T-helper 22 cell (primary cell): ENCODE measurements around the gene DRAXIN.

Experiments used
- DNase-seq: peaks from one replicate; pipeline ENCODE4 v3.0.0-alpha.2; 2020; ENCODE audit warnings: low read depth

Gene DRAXIN

DNA sequence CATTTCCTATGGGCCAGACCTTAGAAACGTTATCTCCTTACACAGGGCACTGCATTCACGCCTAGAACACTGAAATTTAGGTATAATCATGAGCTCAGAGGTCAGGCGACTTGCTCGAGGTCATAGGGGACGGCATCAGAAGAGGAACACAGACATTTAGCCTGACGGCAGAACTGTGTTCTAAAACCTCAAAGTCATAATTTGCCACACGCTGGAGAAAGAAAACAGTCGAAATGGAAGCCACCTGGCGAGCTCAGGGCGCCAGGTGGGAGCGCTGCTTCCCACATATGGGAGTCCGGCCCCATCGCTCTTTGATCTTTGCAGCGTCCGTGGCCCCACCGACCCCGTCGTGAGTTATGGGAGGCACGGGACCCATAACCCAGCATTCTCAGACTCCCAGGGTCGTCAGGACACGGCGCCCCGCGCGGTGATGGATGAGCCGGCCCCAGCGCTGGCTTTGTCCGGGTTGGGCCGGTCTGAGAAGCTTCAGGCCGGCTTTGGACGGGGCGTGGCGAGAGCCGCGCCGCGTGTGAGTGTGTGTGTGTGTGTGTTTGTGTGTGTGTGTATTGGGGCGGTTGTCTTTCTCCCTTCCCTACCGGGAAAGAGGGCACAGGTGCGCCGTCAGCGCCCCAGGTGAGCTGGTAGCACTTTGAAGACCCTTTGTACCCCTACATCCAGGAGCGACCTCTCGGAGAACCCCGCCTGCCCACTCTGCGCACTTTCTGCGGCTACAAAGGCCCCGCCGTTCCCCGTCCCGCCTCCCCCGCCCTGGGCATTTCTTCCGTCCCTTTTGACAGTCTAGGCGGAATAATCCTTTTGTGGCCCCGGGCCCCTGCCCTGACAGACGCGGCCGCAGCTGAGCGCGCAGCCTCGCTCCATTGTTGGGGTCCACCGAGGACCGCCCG is 861 bp upstream of the DRAXIN start:
- DNase-seq: no peak

DNA sequence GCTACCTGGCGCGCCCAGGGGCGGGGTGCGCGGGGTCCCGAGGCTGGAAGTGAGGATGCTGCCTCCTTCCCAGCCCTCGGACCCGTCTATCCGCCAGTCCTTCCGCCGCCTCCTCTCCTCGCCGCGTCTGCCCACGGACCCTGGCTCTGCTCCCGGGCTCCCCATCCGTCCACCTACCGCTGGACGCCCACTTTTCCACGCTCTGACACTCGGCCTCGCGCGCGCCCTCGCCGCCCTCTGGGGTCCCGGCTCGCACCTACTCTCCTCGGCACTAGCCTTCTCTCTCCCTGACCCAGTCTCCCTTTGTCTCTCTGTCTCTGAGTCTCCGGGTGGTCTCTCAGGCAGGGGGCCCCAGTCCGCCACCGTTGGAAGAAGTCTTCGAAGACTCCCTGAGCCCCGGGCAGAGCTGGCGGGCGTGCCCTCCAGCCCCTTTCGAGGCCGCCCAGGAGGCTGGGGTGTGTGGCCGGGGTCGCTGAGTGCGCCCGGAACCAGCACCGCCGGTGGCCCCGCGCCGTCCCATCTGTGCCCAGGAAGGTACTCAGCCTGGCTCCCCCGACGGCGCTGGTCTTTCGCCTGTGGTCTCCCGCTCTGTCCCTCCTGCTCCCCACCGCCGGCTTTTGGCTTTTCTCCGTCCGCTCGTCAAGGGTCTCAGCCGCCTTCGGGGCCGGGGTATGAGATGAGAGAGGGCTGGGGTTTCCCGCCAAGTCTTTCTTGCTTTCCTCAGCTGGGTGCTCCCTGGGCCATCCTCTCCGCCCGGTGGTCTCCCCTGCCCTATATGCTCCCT is 610 bp downstream of the DRAXIN start:
- no peak for DNase-seq

- no peak for DNase-seq
These were observed 1.6 kb downstream of the DRAXIN start for GRCh38 chr1:11693024-11693590.

GRCh38 chr1:11693917-11694316 is 2.4 kb downstream of the DRAXIN start:
- DNase-seq: no peak

DNA sequence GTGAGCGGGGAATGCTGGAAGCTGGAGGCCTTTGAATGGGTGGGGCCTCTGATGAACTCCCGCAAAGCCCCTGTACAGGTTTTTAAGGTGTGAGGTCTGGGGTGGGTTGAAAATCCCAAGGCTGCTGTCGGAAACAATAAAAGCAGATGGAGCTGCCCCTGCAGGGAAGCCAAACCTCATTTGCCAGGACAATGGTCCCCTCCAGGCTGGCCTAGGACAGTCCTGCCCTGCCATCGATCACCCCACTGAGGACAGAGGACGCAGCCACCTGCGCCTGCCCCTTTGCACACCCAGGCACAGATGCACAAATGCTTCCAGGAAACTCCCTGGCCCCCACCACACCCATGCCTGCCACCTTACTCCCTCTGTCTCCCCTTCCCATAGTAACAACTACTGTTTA is 4.4 kb downstream of the DRAXIN start:
- DNase-seq: no peak

DNA sequence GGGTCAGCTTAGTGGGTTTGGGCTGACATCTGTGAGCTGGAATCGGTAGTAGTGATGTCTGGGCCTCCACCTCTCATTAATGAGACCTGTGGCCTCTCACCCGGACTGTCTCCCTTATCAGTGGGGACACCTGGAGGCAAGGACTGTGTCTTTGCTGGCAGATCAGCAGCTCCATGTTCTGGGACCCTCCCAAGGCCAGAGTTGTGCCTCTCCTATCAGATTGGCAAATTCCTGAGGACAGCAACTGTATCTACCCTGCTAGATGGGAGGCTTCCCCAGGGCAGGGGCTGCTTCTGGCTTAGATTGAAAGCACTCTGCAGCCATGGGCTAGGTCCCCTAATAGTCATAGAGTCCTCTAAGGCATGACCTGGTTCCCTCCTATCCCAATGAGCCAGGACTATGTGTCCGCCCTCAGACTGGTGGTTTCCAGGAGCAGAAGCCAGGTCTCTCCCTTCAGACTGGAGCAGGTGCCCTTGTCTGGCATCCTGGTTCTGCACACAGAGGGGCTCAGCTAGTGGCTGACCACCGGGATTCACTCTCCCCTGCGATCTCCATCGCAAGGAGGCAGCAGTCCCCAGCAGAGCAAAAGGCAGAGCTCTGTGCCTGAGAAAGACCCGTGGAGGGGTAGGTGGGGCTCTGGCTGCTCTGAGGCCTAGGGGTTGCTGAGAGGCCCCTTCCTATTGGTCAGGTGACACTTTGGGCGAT is 5.8 kb downstream of the DRAXIN start:
- DNase-seq: no peak

- DNase-seq: no peak
These were observed 6.3 kb downstream of the DRAXIN start for GRCh38 chr1:11697893-11698210.

- DNase-seq: no peak
These were observed 9.3 kb downstream of the DRAXIN start for GRCh38 chr1:11700601-11701467.

DNA sequence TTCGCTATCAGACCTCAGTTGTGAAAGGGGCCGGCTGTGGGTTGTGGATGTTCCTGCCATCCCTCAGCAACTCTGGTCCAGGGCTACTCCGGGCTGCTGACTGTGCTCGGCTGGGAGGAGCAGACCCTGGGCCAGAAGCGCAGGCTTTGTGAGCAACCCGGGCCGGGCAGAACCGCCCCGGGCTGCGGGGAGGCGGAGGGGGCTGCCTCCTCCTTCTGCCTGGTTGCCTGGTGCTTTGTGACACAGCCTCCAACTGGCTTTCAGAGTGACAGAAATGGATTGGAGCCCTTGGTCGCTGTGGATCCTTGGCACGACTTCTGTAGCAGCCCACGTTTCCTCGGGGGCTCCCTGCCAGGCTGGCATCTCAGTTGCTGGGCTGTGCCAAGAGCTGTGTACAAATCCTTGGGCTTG is 10.0 kb downstream of the DRAXIN start:
- DNase-seq: no peak

GRCh38 chr1:11701981-11702803 is 10.7 kb downstream of the DRAXIN start:
- DNase-seq: no peak

DNA sequence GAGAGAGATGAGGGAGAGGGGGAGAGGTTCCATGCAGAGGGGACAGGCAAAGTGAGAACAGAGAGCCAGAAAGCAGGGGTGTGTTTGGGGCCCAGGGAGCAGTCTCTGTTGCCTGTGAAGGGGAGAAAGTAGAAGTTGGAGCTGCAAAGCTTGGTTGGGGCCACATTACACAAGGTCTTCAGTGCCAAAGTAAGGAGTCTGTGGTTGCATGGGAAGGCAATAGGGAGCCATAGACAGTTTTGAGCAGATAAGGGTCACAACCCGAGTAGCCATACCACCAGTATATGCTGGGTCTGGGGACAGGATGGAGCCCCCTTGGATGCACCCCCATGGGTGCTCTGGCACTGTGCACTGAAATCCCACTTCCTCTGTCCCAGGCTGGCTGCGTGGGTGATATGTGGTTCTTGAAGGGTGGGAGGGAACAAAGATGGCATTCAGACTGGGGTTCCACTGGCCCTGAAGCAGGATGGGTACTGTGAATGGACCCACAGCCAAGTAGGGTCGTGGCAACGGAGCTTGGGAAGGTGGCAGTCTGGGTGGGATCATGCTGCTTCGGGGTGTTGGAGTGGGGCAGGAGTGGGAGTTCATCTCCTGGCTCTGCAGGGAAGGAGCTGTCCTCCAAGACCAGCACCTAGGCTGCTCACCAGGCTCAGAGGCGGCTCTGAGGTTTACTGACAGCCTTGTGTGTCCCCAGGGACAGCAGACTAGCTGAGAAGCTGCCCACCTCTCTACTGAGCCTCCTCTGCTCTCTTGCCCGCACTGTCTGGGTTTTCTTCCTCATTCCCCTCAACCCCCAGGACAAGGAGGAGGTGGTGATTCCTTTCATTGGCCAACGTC is 12.1 kb downstream of the DRAXIN start:
- DNase-seq: no peak

DNA sequence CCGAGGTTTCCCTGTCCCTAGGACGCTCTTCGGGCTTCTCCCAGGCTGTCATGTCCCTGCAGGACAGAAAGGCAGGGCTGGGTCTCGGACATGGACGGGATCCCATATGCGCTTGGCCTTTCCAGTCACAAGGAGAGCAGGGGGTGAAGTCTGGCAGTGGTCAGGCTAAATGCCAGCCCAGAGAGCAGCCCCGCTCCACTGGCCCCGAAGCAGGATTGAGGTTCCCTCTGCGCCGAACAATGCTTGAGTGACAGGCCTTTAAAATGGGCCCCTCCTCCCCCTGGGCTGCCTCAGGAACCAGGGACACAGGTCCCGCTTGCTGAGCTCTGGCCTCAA is 12.7 kb downstream of the DRAXIN start:
- DNase-seq: no peak

- no peak for DNase-seq
These were observed 13.4 kb downstream of the DRAXIN start for GRCh38 chr1:11704691-11705475.

GRCh38 chr1:11705596-11705995 is 14.1 kb downstream of the DRAXIN start:
- no peak for DNase-seq

GRCh38 chr1:11706292-11706691 is 14.8 kb downstream of the DRAXIN start:
- no peak for DNase-seq

DNA sequence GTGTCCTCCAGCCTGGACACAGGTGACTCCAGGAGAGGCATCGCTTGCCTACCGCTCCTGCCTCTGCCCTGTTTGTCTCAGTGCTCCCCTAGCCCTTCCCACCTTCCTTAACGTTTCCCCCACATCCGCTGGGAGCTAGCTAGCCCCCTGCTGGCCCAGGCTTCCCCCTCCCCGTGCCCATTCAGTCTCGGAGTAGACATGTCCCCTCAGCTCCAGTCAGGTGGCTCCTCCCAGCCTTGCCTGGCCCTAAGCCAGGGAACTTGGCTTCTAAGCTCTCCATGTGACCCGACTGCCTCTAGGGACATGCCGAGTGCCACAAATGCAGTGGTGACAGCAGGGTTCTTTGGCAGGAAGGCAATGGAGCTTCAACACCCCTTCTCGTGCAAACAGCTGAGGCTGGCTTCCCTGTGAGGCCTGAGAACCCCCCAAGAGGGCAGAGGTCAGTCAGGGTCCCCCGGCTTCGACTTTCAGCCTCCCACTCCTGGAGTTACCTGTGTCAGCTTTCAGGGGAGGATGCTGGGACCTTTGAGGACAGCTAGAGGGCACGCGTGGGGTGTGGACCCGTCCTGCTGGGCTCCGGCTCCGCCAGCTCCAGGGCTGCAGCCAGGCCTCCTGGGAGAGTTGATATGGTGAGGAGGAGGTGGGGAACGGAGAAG is 16.2 kb downstream of the DRAXIN start:
- no peak for DNase-seq

DNA sequence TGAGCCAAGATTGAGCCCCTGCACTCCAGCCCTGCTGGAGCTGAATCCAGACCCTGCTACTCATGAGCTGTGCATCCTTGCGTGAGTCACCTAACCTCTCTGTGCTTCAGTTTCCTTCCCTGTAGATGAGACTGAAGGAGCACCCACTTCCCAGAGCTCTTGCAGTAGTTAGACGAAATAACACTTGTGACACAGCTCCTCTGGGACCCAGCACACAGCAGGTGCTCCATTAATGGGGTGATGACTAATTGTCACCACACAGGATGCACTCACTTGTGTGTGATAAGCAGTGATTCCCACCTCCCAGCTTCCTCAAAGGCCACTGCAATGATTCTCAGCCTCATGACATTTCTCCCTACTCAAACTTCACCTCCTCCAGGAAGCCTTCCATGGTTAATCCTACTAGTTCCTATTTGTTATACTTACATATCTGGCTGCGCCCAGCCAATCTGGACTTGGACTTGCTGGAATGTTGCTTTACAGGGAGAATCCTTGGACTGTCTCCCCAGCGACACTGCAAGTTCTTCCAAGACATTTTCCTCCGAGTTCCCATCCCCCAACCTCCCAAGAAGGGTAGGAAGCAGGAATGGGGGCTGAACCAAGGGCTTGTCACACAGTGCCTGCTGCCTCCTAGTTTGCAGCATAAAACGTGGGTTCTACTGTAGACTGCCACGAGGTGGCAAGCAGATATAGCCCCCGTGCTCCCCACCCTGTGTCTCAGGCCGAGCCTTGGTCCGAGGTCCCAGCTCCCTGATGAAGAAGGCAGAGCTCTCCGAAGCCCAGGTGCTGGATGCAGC is 17.2 kb downstream of the DRAXIN start:
- DNase-seq: no peak

DNA sequence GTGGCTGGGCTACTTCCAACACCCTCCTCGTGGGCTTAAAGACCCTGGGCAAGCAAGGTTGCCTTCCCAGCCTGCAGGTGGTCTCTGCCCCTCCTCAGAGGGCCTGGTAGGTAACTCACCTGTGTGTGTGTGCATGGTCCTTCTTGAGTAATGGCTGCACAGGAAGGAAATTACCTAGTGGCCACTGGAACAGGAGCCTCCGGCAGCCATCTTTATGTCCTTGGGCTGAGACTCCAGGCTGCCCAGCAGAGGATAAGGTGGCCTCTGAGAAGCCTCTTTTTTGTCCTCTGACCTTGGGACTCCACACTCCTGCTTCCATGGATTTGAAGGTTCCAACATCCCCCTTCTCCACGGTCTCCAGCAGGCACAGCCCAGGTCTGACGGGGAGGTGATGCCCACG is 20.0 kb downstream of the DRAXIN start:
- no peak for DNase-seq
